PC-3 (cell line): ENCODE data around the gene SMC2. TPM values are rescaled to one million over a fixed set of nuclear protein-coding genes. Genes with fewer than 3 reads are reported as not detected.

ENCODE experiments used
- ATAC-seq: fragments of 200-7000 bp; cut with Tn5 transposase; 2 replicates; pipeline ENCODE4 v1.9.1; 2020; ENCODE audit warnings: mild to moderate bottlenecking, moderate library complexity
- BruUV-seq: library from RNA; stranded (reverse); fragments of 400-500 nt; replicated peaks from 2 replicates; lab custom pipeline; 2021; lab: Mats Ljungman, UMichigan
- CTCF ChIA-PET: fragments of 300-600 bp; sonication (Branson Sonifier 250); formaldehyde crosslinking; loops from one replicate; lab custom pipeline; 2022; ENCODE audit warnings: antibody characterized with exemption; lab: Charles Lee
- POLR2A ChIA-PET: fragments of 300-600 bp; sonication (Branson Sonifier 250); formaldehyde crosslinking; loops from one replicate; lab custom pipeline; 2022; ENCODE audit warnings: antibody characterized with exemption; ENCODE audit not compliant: unreplicated experiment; lab: Charles Lee
- DNase-seq: peaks from one replicate; pipeline ENCODE4 v3.0.0-alpha.2; 2015
- H2AFZ ChIP-seq: fragments of 300-600 bp; sonication (generic); 2 replicates; pipeline ENCODE4 v1.6.0; 2016; ENCODE audit warnings: antibody characterized with exemption, low read length
- H3F3A ChIP-seq: fragments of 300-600 bp; sonication (generic); one replicate; pipeline ENCODE4 v1.6.0; 2017; ENCODE audit warnings: antibody characterized with exemption, low read length, control low read depth, mild to moderate bottlenecking; ENCODE audit not compliant: unreplicated experiment
- H3K27ac ChIP-seq: fragments of 300-600 bp; sonication (generic); 2 replicates; pipeline ENCODE4 v1.5.1; 2016; ENCODE audit warnings: mild to moderate bottlenecking, low read length
- H3K27me3 ChIP-seq: fragments of 300-600 bp; sonication (generic); 2 replicates; pipeline ENCODE4 v1.6.1; 2016; ENCODE audit warnings: low read length, mixed read lengths
- H3K36me3 ChIP-seq: fragments of 300-600 bp; sonication (generic); 2 replicates; pipeline ENCODE4 v1.6.1; 2016; ENCODE audit warnings: low read depth, mixed run types, low read length, mixed read lengths
- H3K4me1 ChIP-seq: fragments of 300-600 bp; sonication (generic); 2 replicates; pipeline ENCODE4 v1.5.1; 2016; ENCODE audit warnings: low read length; ENCODE audit not compliant: insufficient read depth
- H3K4me2 ChIP-seq: fragments of 300-600 bp; sonication (generic); 2 replicates; pipeline ENCODE4 v1.6.0; 2016; ENCODE audit warnings: low read length
- H3K4me3 ChIP-seq: fragments of 300-600 bp; sonication (generic); 2 replicates; pipeline ENCODE4 v1.5.1; 2016; ENCODE audit warnings: mild to moderate bottlenecking, low read length, mixed read lengths
- H3K79me2 ChIP-seq: fragments of 300-600 bp; sonication (generic); 2 replicates; pipeline ENCODE4 v1.6.1; 2017; ENCODE audit warnings: low read length, mixed read lengths
- H3K9ac ChIP-seq: fragments of 300-600 bp; sonication (generic); 2 replicates; pipeline ENCODE4 v1.6.0; 2016; ENCODE audit warnings: mild to moderate bottlenecking, low read length
- H3K9me2 ChIP-seq: fragments of 300-600 bp; sonication (generic); replicated peaks from 2 replicates; pipeline ENCODE4 v1.6.1; 2016; ENCODE audit warnings: mixed run types, low read length, mixed read lengths
- H3K9me3 ChIP-seq: fragments of 300-600 bp; sonication (generic); 2 replicates; pipeline ENCODE4 v1.6.1; 2016; ENCODE audit warnings: low read length, mixed read lengths
- H4K20me1 ChIP-seq: fragments of 300-600 bp; sonication (generic); 2 replicates; pipeline ENCODE4 v1.6.1; 2016; ENCODE audit warnings: low read length, mixed read lengths
- EZH2 ChIP-seq: fragments of 300-600 bp; sonication (generic); IDR thresholded peaks from one replicate; pipeline ENCODE4 v1.6.1; 2017; ENCODE audit warnings: antibody characterized with exemption, mild to moderate bottlenecking, low read length; ENCODE audit not compliant: unreplicated experiment
- EZH2phosphoT487 ChIP-seq: fragments of 300-600 bp; sonication (generic); IDR thresholded peaks from 2 replicates; pipeline ENCODE4 v1.6.1; 2018; ENCODE audit warnings: mild to moderate bottlenecking, antibody characterized with exemption, low read length, borderline replicate concordance
- intact Hi-C: fragments of 100-400 bp; cut with micrococcal nuclease; formaldehyde crosslinking; loops from 2 replicates; pipeline ENCODE4 v1.9.0; 2023
- total RNA-seq: library from RNA; depleted of rRNA; stranded (reverse); fragments of >200 nt; gene quantifications from 2 replicates; pipeline ENCODE4 v1.2.3, GENCODE V29; 2014
- TF ChIP-seq, protein P1 (sequence below): fragments of 300-600 bp; sonication (generic); conservative IDR thresholded peaks from 2 replicates; pipeline ENCODE4 v1.5.1; 2017; ENCODE audit warnings: antibody characterized with exemption, low read depth, mild to moderate bottlenecking, low read length

Gene SMC2
- total RNA-seq, 1 experiment from 2014 or later, result 19.2 TPM

DNA sequence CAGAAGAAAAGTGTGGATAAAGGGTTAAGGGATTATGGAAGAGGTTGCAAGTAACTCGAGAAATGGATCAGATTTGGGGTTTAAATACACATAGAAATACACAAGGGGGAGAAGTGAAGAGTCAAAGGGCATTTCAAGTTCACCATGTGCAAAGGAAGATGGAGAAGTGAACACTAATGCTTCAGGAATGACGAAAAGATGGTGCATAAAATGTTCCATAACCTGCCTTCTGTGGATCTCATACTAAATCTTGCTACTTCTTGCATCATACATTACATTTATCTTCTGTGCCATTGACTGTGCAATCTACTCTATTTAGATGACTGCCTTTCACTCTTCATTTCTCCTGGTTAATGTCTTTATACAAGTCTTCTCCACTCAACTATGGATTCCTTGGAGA is 5.7 kb upstream of the SMC2 start:
- no peak for DNase-seq
- Histone ChIP-seq H3K4me2 (no peak overlapping the region), H3K27ac (no peak overlapping the region), H2AFZ (no peak overlapping the region), H3K4me3 (no peak overlapping the region), H3K27me3 (no peaks in the 10 kb centered on the region), H3F3A (no peaks in the 10 kb centered on the region), H4K20me1 (no peaks in the 10 kb centered on the region), H3K79me2 (peaks cover 9% of the 10 kb centered on the region), H3K9me2 (no peaks in the 10 kb centered on the region), H3K4me1 (peaks cover 16% of the 10 kb centered on the region), H3K9ac (no peak overlapping the region), H3K9me3 (no peaks in the 10 kb centered on the region), H3K36me3 (no peaks in the 10 kb centered on the region)
- no peak for ATAC-seq
- ChIA-PET POLR2A (no interaction called here), CTCF (no interaction called here)
- BruUV-seq, result no TSS peak
- no peak for TF ChIP-seq EZH2
- TF ChIP-seq, protein P1, sequence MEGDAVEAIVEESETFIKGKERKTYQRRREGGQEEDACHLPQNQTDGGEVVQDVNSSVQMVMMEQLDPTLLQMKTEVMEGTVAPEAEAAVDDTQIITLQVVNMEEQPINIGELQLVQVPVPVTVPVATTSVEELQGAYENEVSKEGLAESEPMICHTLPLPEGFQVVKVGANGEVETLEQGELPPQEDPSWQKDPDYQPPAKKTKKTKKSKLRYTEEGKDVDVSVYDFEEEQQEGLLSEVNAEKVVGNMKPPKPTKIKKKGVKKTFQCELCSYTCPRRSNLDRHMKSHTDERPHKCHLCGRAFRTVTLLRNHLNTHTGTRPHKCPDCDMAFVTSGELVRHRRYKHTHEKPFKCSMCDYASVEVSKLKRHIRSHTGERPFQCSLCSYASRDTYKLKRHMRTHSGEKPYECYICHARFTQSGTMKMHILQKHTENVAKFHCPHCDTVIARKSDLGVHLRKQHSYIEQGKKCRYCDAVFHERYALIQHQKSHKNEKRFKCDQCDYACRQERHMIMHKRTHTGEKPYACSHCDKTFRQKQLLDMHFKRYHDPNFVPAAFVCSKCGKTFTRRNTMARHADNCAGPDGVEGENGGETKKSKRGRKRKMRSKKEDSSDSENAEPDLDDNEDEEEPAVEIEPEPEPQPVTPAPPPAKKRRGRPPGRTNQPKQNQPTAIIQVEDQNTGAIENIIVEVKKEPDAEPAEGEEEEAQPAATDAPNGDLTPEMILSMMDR, result no peak
- intact Hi-C loops, result no loop called here

DNA sequence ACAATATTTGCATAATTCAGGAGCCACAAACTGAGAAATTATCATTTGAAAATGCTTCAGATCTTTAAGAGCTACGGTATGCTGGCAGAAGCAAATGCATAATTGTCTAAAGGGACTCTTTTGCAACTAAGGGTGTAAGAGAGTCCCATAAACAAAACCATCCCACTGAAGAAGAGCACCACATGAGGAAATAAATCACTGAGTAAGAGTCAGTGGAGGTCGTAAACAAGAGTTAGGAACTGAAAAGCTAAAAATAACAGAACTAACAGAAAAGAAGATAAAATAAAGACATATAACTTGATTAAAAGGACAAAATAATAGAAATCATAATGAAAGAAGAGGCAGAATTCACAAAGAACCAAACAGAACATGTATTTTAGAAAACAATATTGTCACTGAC is 3.5 kb upstream of the SMC2 start:
- H3K9ac ChIP-seq, result no peak overlapping the region
- no peak for DNase-seq
- ATAC-seq, result no peak
- H3K27ac ChIP-seq, result peak overlapping the region; percentile 33
- H3K9me2 ChIP-seq, result no peaks in the 10 kb centered on the region
- ChIA-PET POLR2A (interaction anchor here (0.6 to 0.7 kb wide), 2 partner anchors 14 to 656 kb away, joined by 3 to 6 read pairs; no protein-coding TSS in a partner anchor), CTCF (no interaction called here)
- peaks cover 20% of the 10 kb centered on the region for H3K79me2 ChIP-seq
- H3K4me1 ChIP-seq, result peaks cover 18% of the 10 kb centered on the region
- TF ChIP-seq EZH2 (no peak), EZH2phosphoT487 (no peak)
- TF ChIP-seq, protein P1, result no peak
- no peaks in the 10 kb centered on the region for H3K9me3 ChIP-seq
- intact Hi-C loops, result loop anchor here (2.0 to 10.0 kb wide), 4 partner anchors 22 to 652 kb away; no protein-coding TSS in a partner anchor
- no peak overlapping the region for H2AFZ ChIP-seq
- BruUV-seq, result no TSS peak
- no peaks in the 10 kb centered on the region for H3K27me3 ChIP-seq
- H3F3A ChIP-seq, result no peaks in the 10 kb centered on the region
- no peaks in the 10 kb centered on the region for H4K20me1 ChIP-seq
- H3K4me2 ChIP-seq, result peak overlapping the region; percentile 50
- no peak overlapping the region for H3K4me3 ChIP-seq
- H3K36me3 ChIP-seq, result no peaks in the 10 kb centered on the region

DNA sequence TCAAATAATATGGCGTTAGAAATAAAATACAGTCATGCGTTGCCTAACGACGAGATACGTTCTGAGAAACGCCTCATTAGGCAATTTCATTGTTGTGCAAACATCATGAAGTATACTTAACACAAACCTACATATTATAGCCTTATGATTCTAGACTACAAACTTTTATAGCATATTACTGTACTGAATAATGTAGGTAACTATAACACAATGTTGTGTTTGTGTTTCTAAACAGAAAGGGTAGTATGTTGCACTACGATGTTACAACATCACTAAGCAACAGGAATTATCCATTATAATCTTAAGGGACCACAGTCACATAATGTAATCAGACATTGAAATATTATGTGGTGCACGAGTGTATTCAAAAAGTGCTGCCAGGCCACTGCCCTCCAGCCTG is 3.0 kb upstream of the SMC2 start:
- POLR2A ChIA-PET, result interaction anchor here (0.6 to 0.7 kb wide), 2 partner anchors 15 to 655 kb away, joined by 3 to 6 read pairs; no protein-coding TSS in a partner anchor
- BruUV-seq, result no TSS peak
- TF ChIP-seq EZH2phosphoT487 (no peak), EZH2 (no peak)
- TF ChIP-seq, protein P1, result no peak
- Histone ChIP-seq H3F3A (no peaks in the 10 kb centered on the region), H3K79me2 (peaks cover 26% of the 10 kb centered on the region), H3K27ac (peak overlapping the region; percentile 66), H3K9me2 (no peaks in the 10 kb centered on the region), H4K20me1 (no peaks in the 10 kb centered on the region), H3K9ac (peak overlapping the region; percentile 33; the same call in 1 of the 2 replicates), H3K4me1 (peaks cover 23% of the 10 kb centered on the region), H2AFZ (0 out of 2 replicates have a peak overlapping the region, but pooled peaks have one; percentile 30), H3K27me3 (no peaks in the 10 kb centered on the region), H3K36me3 (no peaks in the 10 kb centered on the region), H3K4me2 (peak overlapping the region; percentile 50), H3K4me3 (peak overlapping the region; percentile 9; the same call in 1 of the 2 replicates), H3K9me3 (no peaks in the 10 kb centered on the region)
- ATAC-seq (peak; percentile 28), DNase-seq (peak; percentile 61)
- intact Hi-C loops, result loop anchor here (2.0 to 10.0 kb wide), 4 partner anchors 22 to 651 kb away; no protein-coding TSS in a partner anchor
- CTCF ChIA-PET, result no interaction called here
